Neural progenitor cell (in vitro differentiated cells): ENCODE data around the gene TF.

Experiments used
- EZH2 ChIP-seq: fragments of 200-600 bp; sonication (generic); IDR thresholded peaks from 2 replicates; pipeline ENCODE4 v1.6.1; 2017; ENCODE audit warnings: antibody characterized with exemption, mild to moderate bottlenecking, moderate library complexity
- TF ChIP-seq, protein P1 (sequence below): fragments of 200-600 bp; sonication (generic); IDR thresholded peaks from 2 replicates; pipeline ENCODE4 v1.5.1; 2017; ENCODE audit warnings: antibody characterized with exemption, mild to moderate bottlenecking

DNA sequence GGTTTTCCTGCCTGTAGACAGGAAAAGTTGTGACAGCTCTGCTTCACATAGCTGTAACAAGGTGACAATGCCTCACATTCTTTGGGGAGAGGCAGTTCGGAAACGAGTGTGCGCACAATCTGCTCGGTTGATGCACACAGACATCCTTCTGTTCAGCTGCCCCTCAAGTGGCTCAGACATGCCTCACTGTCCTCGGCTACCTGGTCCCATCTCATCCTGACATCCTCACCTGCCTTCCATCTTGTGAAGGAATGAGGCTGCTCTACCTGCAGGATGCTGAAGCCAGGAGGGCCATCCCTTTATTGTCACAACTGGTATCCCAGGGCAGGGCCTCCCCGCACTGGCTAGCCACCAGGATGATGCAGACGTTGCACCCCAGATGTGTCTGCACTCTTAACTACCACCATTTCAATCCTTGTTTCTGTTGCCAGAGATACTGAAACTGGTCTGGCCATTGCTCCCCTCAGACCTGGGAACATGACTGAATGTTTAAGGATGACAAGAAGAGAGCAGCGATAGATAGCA, 78.8 kb downstream of the TF start:
- no peak for TF ChIP-seq EZH2
- TF ChIP-seq, protein P1, sequence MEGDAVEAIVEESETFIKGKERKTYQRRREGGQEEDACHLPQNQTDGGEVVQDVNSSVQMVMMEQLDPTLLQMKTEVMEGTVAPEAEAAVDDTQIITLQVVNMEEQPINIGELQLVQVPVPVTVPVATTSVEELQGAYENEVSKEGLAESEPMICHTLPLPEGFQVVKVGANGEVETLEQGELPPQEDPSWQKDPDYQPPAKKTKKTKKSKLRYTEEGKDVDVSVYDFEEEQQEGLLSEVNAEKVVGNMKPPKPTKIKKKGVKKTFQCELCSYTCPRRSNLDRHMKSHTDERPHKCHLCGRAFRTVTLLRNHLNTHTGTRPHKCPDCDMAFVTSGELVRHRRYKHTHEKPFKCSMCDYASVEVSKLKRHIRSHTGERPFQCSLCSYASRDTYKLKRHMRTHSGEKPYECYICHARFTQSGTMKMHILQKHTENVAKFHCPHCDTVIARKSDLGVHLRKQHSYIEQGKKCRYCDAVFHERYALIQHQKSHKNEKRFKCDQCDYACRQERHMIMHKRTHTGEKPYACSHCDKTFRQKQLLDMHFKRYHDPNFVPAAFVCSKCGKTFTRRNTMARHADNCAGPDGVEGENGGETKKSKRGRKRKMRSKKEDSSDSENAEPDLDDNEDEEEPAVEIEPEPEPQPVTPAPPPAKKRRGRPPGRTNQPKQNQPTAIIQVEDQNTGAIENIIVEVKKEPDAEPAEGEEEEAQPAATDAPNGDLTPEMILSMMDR = no peak
